HepG2 (cell line): Measurements from ENCODE around the gene CYP4A22. TPM values are rescaled to one million over a fixed set of nuclear protein-coding genes. Genes with fewer than 3 reads are reported as not detected.

Experiments
- AKNA ChIP-seq: sonication (generic); formaldehyde crosslinking; IDR thresholded peaks from 2 replicates; pipeline ENCODE4 v1.4.0; 2020; ENCODE audit warnings: missing genetic modification reagents, borderline replicate concordance
- CERS6 ChIP-seq: sonication (generic); formaldehyde crosslinking; IDR thresholded peaks from 2 replicates; pipeline ENCODE4 v1.5.0; 2020; ENCODE audit warnings: missing genetic modification reagents
- DBP ChIP-seq: sonication (generic); formaldehyde crosslinking; IDR thresholded peaks from 2 replicates; pipeline ENCODE4 v1.4.0; 2020; ENCODE audit warnings: missing genetic modification reagents; ENCODE audit errors: not compliant biosample characterization
- ERF ChIP-seq: IDR thresholded peaks from 2 replicates; pipeline ENCODE4 v1.6.1; 2018; ENCODE audit warnings: missing biosample characterization, missing genetic modification reagents
- FUBP1 ChIP-seq: sonication (generic); formaldehyde crosslinking; IDR thresholded peaks from 2 replicates; pipeline ENCODE4 v1.5.1; 2020; ENCODE audit warnings: missing genetic modification reagents, mild to moderate bottlenecking, borderline replicate concordance
- HOXA7 ChIP-seq: sonication (generic); formaldehyde crosslinking; IDR thresholded peaks from 2 replicates; pipeline ENCODE4 v1.8.1; 2022; ENCODE audit warnings: mild to moderate bottlenecking, missing genetic modification reagents, moderate library complexity
- JUN ChIP-seq: sonication (generic); formaldehyde crosslinking; IDR thresholded peaks from 2 replicates; pipeline ENCODE4 v1.4.0; 2020; ENCODE audit warnings: mild to moderate bottlenecking, missing genetic modification reagents
- MNT ChIP-seq: fragments of 450-650 bp; IDR thresholded peaks from 2 replicates; pipeline ENCODE4 v1.6.1; 2016
- NR2C2 ChIP-seq: sonication (generic); formaldehyde crosslinking; IDR thresholded peaks from 2 replicates; pipeline ENCODE4 v1.4.0; 2020; ENCODE audit warnings: missing genetic modification reagents, mild to moderate bottlenecking, moderate library complexity, borderline replicate concordance
- RFX3 ChIP-seq: IDR thresholded peaks from 2 replicates; pipeline ENCODE4 v1.6.1; 2016; ENCODE audit warnings: missing biosample characterization, missing genetic modification reagents
- RORA ChIP-seq: sonication (generic); formaldehyde crosslinking; IDR thresholded peaks from 2 replicates; pipeline ENCODE4 v1.5.0; 2020; ENCODE audit warnings: mild to moderate bottlenecking, missing genetic modification reagents, moderate library complexity
- ZNF160 ChIP-seq: sonication (generic); formaldehyde crosslinking; IDR thresholded peaks from 2 replicates; pipeline ENCODE4 v1.8.0; 2022; ENCODE audit warnings: mild to moderate bottlenecking, inconsistent platforms, missing genetic modification reagents
- ZXDC ChIP-seq: sonication (generic); formaldehyde crosslinking; IDR thresholded peaks from 2 replicates; pipeline ENCODE4 v1.5.0; 2020; ENCODE audit warnings: mild to moderate bottlenecking, missing genetic modification reagents
- ZZZ3 ChIP-seq: sonication (generic); formaldehyde crosslinking; IDR thresholded peaks from 2 replicates; pipeline ENCODE4 v1.4.0; 2020; ENCODE audit warnings: missing genetic modification reagents, mild to moderate bottlenecking, borderline replicate concordance
- polyA plus RNA-seq, 8 experiments: library from polyadenylated mRNA; depleted of rRNA in 3 of 8; stranded (reverse) in 7 of 8; unstranded in 1 of 8; fragments of >200 nt; fragmentation: Illumina TruSeq in 4 of 8; extraction: Trizol in 4 of 8; gene quantifications; 2 replicates each; pipeline versions ENCODE4 v1.2.1 to v1.2.3, GENCODE V29; 2011 to 2016; ENCODE audit warnings: low read depth in 4 of 8, missing spikeins in 1 of 8, mixed read lengths in 1 of 8; ENCODE audit not compliant: insufficient read depth in 1 of 8
- total RNA-seq, 5 experiments: library from RNA; depleted of rRNA; stranded (reverse); fragments of >200 nt; fragmentation: Illumina TruSeq; extraction: Trizol; gene quantifications; 2 replicates each; pipeline ENCODE4 v1.2.3, GENCODE V29; 2016; ENCODE audit warnings: low read depth in 1 of 5

CYP4A22 gene
- total and polyA plus RNA-seq, 2 of the 13 experiments (the other 11 are each of a cell fraction or from before 2014, with no cell fraction given): not detected

GRCh38 chr1:47186267-47187185 lies 49.3 kb downstream of the CYP4A22 start (continued):
- TF ChIP-seq AKNA (CRISPR knock-in tag): no peak
- no peak for TF ChIP-seq ZZZ3
- TF ChIP-seq ZNF160: no peak
- TF ChIP-seq JUN (CRISPR knock-in tag): peak; percentile 76; the same call in 1 of the 2 replicates
- TF ChIP-seq ZXDC (CRISPR knock-in tag): peak; percentile 99
- no peak for TF ChIP-seq RFX3 (CRISPR knock-in tag)
- TF ChIP-seq CERS6 (CRISPR knock-in tag): no peak
- no peak for TF ChIP-seq MNT
- TF ChIP-seq FUBP1 (CRISPR knock-in tag): no peak
- no peak for TF ChIP-seq HOXA7 (CRISPR knock-in tag)
- peak; percentile 43 for TF ChIP-seq DBP (CRISPR knock-in tag)
- TF ChIP-seq NR2C2: no peak
- TF ChIP-seq RORA (CRISPR knock-in tag): no peak
- no peak for TF ChIP-seq ERF (CRISPR knock-in tag)
